MM.1S (cell line): ENCODE results near the gene MLLT11.

Experiments
- DNase-seq: peaks from one replicate; pipeline ENCODE4 v3.0.0-alpha.2; 2015
- H2AFZ ChIP-seq: fragments of 300-600 bp; sonication (generic); 2 replicates; pipeline ENCODE4 v1.6.0; 2016; ENCODE audit warnings: antibody characterized with exemption, low read length
- H3F3A ChIP-seq: fragments of 300-600 bp; sonication (generic); 2 replicates; pipeline ENCODE4 v1.6.1; 2016; ENCODE audit warnings: mild to moderate bottlenecking, antibody characterized with exemption, low read length, moderate library complexity, mixed read lengths; ENCODE audit not compliant: insufficient read depth
- H3K27ac ChIP-seq: fragments of 300-600 bp; sonication (generic); 2 replicates; pipeline ENCODE4 v1.5.1; 2016; ENCODE audit warnings: mild to moderate bottlenecking, low read length
- H3K27me3 ChIP-seq: fragments of 300-600 bp; sonication (generic); replicated peaks from 2 replicates; pipeline ENCODE4 v1.6.0; 2016; ENCODE audit warnings: low read length; ENCODE audit not compliant: insufficient read depth
- H3K36me3 ChIP-seq: fragments of 300-600 bp; sonication (generic); replicated peaks from 2 replicates; pipeline ENCODE4 v1.6.1; 2016; ENCODE audit warnings: mild to moderate bottlenecking, low read length, mixed read lengths; ENCODE audit not compliant: insufficient read depth
- H3K4me1 ChIP-seq: fragments of 300-600 bp; sonication (generic); 2 replicates; pipeline ENCODE4 v1.6.1; 2016; ENCODE audit warnings: low read length, mixed read lengths
- H3K4me2 ChIP-seq: fragments of 300-600 bp; sonication (generic); 2 replicates; pipeline ENCODE4 v1.6.0; 2016; ENCODE audit warnings: low read depth, low read length
- H3K4me3 ChIP-seq: fragments of 300-600 bp; sonication (generic); 2 replicates; pipeline ENCODE4 v1.5.1; 2016; ENCODE audit warnings: low read length, mixed read lengths
- H3K79me2 ChIP-seq: fragments of 300-600 bp; sonication (generic); 2 replicates; pipeline ENCODE4 v1.6.1; 2016; ENCODE audit warnings: mixed run types, low read length, mixed read lengths
- H3K9ac ChIP-seq: fragments of 300-600 bp; sonication (generic); 2 replicates; pipeline ENCODE4 v1.6.1; 2016; ENCODE audit warnings: low read length, mixed read lengths
- H3K9me2 ChIP-seq: fragments of 300-600 bp; sonication (generic); replicated peaks from 2 replicates; pipeline ENCODE4 v1.6.1; 2016; ENCODE audit warnings: mild to moderate bottlenecking, low read length, mixed read lengths; ENCODE audit not compliant: insufficient read depth
- H3K9me3 ChIP-seq: fragments of 300-600 bp; sonication (generic); replicated peaks from 2 replicates; pipeline ENCODE4 v1.6.1; 2016; ENCODE audit warnings: mild to moderate bottlenecking, low read length, mixed read lengths; ENCODE audit not compliant: insufficient read depth
- H4K20me1 ChIP-seq: fragments of 300-600 bp; sonication (generic); 2 replicates; pipeline ENCODE4 v1.6.1; 2016; ENCODE audit warnings: mild to moderate bottlenecking, low read length, moderate library complexity, mixed read lengths; ENCODE audit not compliant: insufficient read depth
- EZH2 ChIP-seq: fragments of 300-600 bp; sonication (generic); optimal IDR thresholded peaks from 2 replicates; pipeline ENCODE3; 2017; ENCODE audit warnings: low read depth, mild to moderate bottlenecking, antibody characterized with exemption, low read length, mixed read lengths
- EZH2phosphoT487 ChIP-seq: fragments of 300-600 bp; sonication (generic); IDR thresholded peaks from 2 replicates; pipeline ENCODE4 v1.6.1; 2018; ENCODE audit warnings: antibody characterized with exemption, low read length
- TF ChIP-seq, protein P1 (sequence below): fragments of 300-600 bp; sonication (generic); IDR thresholded peaks from 2 replicates; pipeline ENCODE4 v1.5.1; 2016; ENCODE audit warnings: antibody characterized with exemption, low read length, mixed read lengths

MLLT11 gene

DNA sequence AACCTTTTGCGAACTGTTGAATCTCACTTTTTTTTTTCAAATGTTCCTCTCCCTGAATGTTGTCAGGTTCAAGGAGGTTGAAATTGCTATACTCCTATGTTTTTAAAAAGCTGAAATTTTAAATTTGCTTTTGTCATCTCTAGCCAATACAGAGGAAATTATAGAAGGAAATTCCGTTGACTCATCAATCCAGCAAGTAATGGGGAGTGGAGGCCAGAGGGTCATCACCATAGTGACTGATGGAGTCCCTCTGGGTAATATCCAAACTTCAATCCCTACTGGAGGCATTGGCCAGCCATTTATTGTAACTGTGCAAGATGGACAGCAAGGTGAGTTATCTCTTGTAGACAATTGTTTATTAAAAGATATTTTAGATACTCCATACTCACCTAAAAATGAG, 46.7 kb downstream of the MLLT11 start:
- Histone ChIP-seq H3K4me1 (no peaks in the 10 kb centered on the region), H3K9me2 (no peaks in the 10 kb centered on the region), H3F3A (no peaks in the 10 kb centered on the region), H3K79me2 (no peaks in the 10 kb centered on the region), H3K27me3 (no peaks in the 10 kb centered on the region), H3K27ac (no peak overlapping the region), H3K4me3 (no peak overlapping the region), H3K9me3 (no peaks in the 10 kb centered on the region), H4K20me1 (no peaks in the 10 kb centered on the region), H3K36me3 (no peaks in the 10 kb centered on the region), H3K9ac (no peak overlapping the region), H2AFZ (no peak overlapping the region), H3K4me2 (no peak overlapping the region)
- TF ChIP-seq, protein P1, sequence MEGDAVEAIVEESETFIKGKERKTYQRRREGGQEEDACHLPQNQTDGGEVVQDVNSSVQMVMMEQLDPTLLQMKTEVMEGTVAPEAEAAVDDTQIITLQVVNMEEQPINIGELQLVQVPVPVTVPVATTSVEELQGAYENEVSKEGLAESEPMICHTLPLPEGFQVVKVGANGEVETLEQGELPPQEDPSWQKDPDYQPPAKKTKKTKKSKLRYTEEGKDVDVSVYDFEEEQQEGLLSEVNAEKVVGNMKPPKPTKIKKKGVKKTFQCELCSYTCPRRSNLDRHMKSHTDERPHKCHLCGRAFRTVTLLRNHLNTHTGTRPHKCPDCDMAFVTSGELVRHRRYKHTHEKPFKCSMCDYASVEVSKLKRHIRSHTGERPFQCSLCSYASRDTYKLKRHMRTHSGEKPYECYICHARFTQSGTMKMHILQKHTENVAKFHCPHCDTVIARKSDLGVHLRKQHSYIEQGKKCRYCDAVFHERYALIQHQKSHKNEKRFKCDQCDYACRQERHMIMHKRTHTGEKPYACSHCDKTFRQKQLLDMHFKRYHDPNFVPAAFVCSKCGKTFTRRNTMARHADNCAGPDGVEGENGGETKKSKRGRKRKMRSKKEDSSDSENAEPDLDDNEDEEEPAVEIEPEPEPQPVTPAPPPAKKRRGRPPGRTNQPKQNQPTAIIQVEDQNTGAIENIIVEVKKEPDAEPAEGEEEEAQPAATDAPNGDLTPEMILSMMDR = no peak
- no peak for TF ChIP-seq EZH2
- TF ChIP-seq EZH2phosphoT487 = no peak
- no peak for DNase-seq

- no peaks in the 10 kb centered on the region for H3K9me3 ChIP-seq
Measured at GRCh38 chr1:151108331-151108730, 48.1 kb downstream of the MLLT11 start.

GRCh38 chr1:151113877-151114276, 53.7 kb downstream of the MLLT11 start:
- no peak overlapping the region for H3K9ac ChIP-seq
- H3K4me2 ChIP-seq = no peak overlapping the region
- H3K9me2 ChIP-seq = no peaks in the 10 kb centered on the region
- no peaks in the 10 kb centered on the region for H3K9me3 ChIP-seq
- no peak overlapping the region for H3K4me3 ChIP-seq
- H4K20me1 ChIP-seq = no peaks in the 10 kb centered on the region
- H3K4me1 ChIP-seq = no peaks in the 10 kb centered on the region
- H3F3A ChIP-seq = no peaks in the 10 kb centered on the region
- H3K27ac ChIP-seq = no peak overlapping the region
- H2AFZ ChIP-seq = no peak overlapping the region
- TF ChIP-seq EZH2phosphoT487 (no peak), EZH2 (no peak)
- TF ChIP-seq, protein P1 = no peak
- H3K79me2 ChIP-seq = no peaks in the 10 kb centered on the region
- DNase-seq = no peak
- no peaks in the 10 kb centered on the region for H3K36me3 ChIP-seq
- H3K27me3 ChIP-seq = no peaks in the 10 kb centered on the region

More at GRCh38 chr1:151108331-151108730, 48.1 kb downstream of the MLLT11 start:
- H2AFZ ChIP-seq = no peak overlapping the region
- no peak for DNase-seq
- H3K4me3 ChIP-seq = no peak overlapping the region
- no peak overlapping the region for H3K4me2 ChIP-seq
- no peak overlapping the region for H3K27ac ChIP-seq
- no peaks in the 10 kb centered on the region for H3K27me3 ChIP-seq
- TF ChIP-seq EZH2 = no peak
- TF ChIP-seq, protein P1 = no peak
- no peak for TF ChIP-seq EZH2phosphoT487
- no peak overlapping the region for H3K9ac ChIP-seq
- no peaks in the 10 kb centered on the region for H3K36me3 ChIP-seq
- H3K4me1 ChIP-seq = no peaks in the 10 kb centered on the region
- no peaks in the 10 kb centered on the region for H4K20me1 ChIP-seq
- H3F3A ChIP-seq = no peaks in the 10 kb centered on the region
- no peaks in the 10 kb centered on the region for H3K9me2 ChIP-seq
- no peaks in the 10 kb centered on the region for H3K79me2 ChIP-seq
